ENCODE data around the gene FNDC3A.

GRCh38 chr13:48965736-48966135 is 10.0 kb upstream of the FNDC3A start:
- TF ChIP-seq, protein P1, sequence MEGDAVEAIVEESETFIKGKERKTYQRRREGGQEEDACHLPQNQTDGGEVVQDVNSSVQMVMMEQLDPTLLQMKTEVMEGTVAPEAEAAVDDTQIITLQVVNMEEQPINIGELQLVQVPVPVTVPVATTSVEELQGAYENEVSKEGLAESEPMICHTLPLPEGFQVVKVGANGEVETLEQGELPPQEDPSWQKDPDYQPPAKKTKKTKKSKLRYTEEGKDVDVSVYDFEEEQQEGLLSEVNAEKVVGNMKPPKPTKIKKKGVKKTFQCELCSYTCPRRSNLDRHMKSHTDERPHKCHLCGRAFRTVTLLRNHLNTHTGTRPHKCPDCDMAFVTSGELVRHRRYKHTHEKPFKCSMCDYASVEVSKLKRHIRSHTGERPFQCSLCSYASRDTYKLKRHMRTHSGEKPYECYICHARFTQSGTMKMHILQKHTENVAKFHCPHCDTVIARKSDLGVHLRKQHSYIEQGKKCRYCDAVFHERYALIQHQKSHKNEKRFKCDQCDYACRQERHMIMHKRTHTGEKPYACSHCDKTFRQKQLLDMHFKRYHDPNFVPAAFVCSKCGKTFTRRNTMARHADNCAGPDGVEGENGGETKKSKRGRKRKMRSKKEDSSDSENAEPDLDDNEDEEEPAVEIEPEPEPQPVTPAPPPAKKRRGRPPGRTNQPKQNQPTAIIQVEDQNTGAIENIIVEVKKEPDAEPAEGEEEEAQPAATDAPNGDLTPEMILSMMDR (IDR thresholded peaks at IDR 0.05) = no peak
- no peak for TF ChIP-seq POLR2A (IDR thresholded peaks at IDR 0.05)
